HCT116 (cell line): ENCODE measurements around the gene AKAP11. TPM values are rescaled to one million over a fixed set of nuclear protein-coding genes. Genes with fewer than 3 reads are reported as not detected.

ENCODE experiments used
- ATAC-seq: fragments of 200-7000 bp; cut with Tn5 transposase; 2 replicates; pipeline ENCODE4 v1.9.1; 2020; ENCODE audit warnings: mild to moderate bottlenecking, moderate library complexity
- BruUV-seq: library from RNA; stranded (reverse); fragments of 400-500 nt; replicated peaks from 2 replicates; lab custom pipeline; 2021; lab: Mats Ljungman, UMichigan
- CTCF ChIA-PET: fragments of 300-600 bp; sonication (Branson Sonifier 250); formaldehyde crosslinking; loops from one replicate; lab custom pipeline; 2021; ENCODE audit warnings: antibody characterized with exemption; lab: Charles Lee
- POLR2A ChIA-PET: fragments of 300-600, 350-600 bp; sonication (Branson Sonifier 250); formaldehyde crosslinking; loops from one replicate; lab custom pipeline; 2021; ENCODE audit warnings: antibody characterized with exemption; lab: Charles Lee
- RAD21 ChIA-PET, 2 experiments: fragments of 300-600 bp; sonication (Branson Sonifier 250); formaldehyde crosslinking; loops; one replicate each; lab custom pipeline; 2023; ENCODE audit warnings: low total read pairs in 2 of 2; ENCODE audit not compliant: uncharacterized antibody in 2 of 2, unreplicated experiment in 2 of 2, low non-redundant PET in 1 of 2; lab: Charles Lee
- DNase-seq: peaks from one replicate; pipeline ENCODE4 v3.0.0-alpha.2; 2010; ENCODE audit warnings: low read depth, low spot score
- H2AFZ ChIP-seq: fragments of 200-600 bp; shearing (Covaris generic), sonication (generic); 2 replicates; pipeline ENCODE4 v1.6.1; 2017; ENCODE audit warnings: low read depth, mixed run types, mixed read lengths, antibody characterized with exemption, low read length; ENCODE audit not compliant: poor library complexity, severe bottlenecking
- H3K27ac ChIP-seq: 2 replicates; pipeline ENCODE4 v1.5.1; 2012; ENCODE audit warnings: low read depth, low read length
- H3K27me3 ChIP-seq: fragments of 200-600 bp; sonication (generic); 2 replicates; pipeline ENCODE4 v1.6.1; 2016; ENCODE audit warnings: mixed run types, low read length, mixed read lengths; ENCODE audit not compliant: insufficient read depth
- H3K36me3 ChIP-seq, 2 experiments: fragments of 200-500 bp in 1 of 2; fragments of 200-600 bp in 1 of 2; sonication (Bioruptor generic) in 1 of 2; sonication (generic) in 1 of 2; 2 replicates each; pipeline versions ENCODE4 v1.5.1 to v1.6.1; 2014 to 2016; ENCODE audit warnings: low read length in 2 of 2, inconsistent platforms in 1 of 2, mixed read lengths in 1 of 2, mixed run types in 1 of 2; ENCODE audit not compliant: insufficient read depth in 2 of 2, control insufficient read depth in 1 of 2
- H3K4me1 ChIP-seq, 2 experiments: fragments of 200-600 bp in 1 of 2; sonication (generic) in 1 of 2; 2 replicates each; pipeline versions ENCODE4 v1.5.1 to v1.6.1; 2012 to 2017; ENCODE audit warnings: low read length in 2 of 2, inconsistent platforms in 1 of 2, mild to moderate bottlenecking in 1 of 2, mixed read lengths in 1 of 2, mixed run types in 1 of 2, moderate library complexity in 1 of 2; ENCODE audit not compliant: insufficient read depth in 2 of 2, control insufficient read depth in 1 of 2
- H3K4me2 ChIP-seq: fragments of 200-600 bp; sonication (generic); 2 replicates; pipeline ENCODE4 v1.6.1; 2017; ENCODE audit warnings: mixed run types, low read length, mixed read lengths
- H3K4me3 ChIP-seq, 2 experiments: fragments of 200-600 bp in 1 of 2; sonication (generic) in 1 of 2; replicated peaks in 1 of 2; 2 replicates each; pipeline ENCODE4 v1.5.1; 2011 to 2016; ENCODE audit warnings: low read length in 2 of 2, control low read depth in 1 of 2, low read depth in 1 of 2, mild to moderate bottlenecking in 1 of 2, mixed read lengths in 1 of 2, mixed run types in 1 of 2
- H3K79me2 ChIP-seq: fragments of 200-600 bp; sonication (generic); 2 replicates; pipeline ENCODE4 v1.6.1; 2017; ENCODE audit warnings: mild to moderate bottlenecking, mixed run types, low read length, moderate library complexity, mixed read lengths; ENCODE audit not compliant: insufficient read depth
- H3K9ac ChIP-seq: fragments of 200-600 bp; sonication (generic); 2 replicates; pipeline ENCODE4 v1.6.1; 2016; ENCODE audit warnings: low read length, mixed read lengths
- H3K9me2 ChIP-seq: fragments of 200-600 bp; sonication (generic), shearing (Covaris generic); 2 replicates; pipeline ENCODE4 v1.6.1; 2017; ENCODE audit warnings: mixed run types, mild to moderate bottlenecking, moderate library complexity; ENCODE audit not compliant: insufficient read depth
- H3K9me3 ChIP-seq, 2 experiments: fragments of 200-500 bp in 1 of 2; fragments of 200-600 bp in 1 of 2; sonication (Bioruptor generic) in 1 of 2; sonication (generic) in 1 of 2; 2 replicates each; pipeline ENCODE4 v1.6.1; 2014 to 2017; ENCODE audit warnings: low read length in 2 of 2, mixed read lengths in 2 of 2, inconsistent platforms in 1 of 2, low read depth in 1 of 2, mild to moderate bottlenecking in 1 of 2, mixed run types in 1 of 2, moderate library complexity in 1 of 2; ENCODE audit not compliant: control insufficient read depth in 1 of 2, insufficient read depth in 1 of 2
- H4K20me1 ChIP-seq: fragments of 200-600 bp; sonication (generic), shearing (Covaris generic); 2 replicates; pipeline ENCODE4 v1.6.1; 2017; ENCODE audit warnings: mixed run types, mild to moderate bottlenecking, moderate library complexity; ENCODE audit not compliant: insufficient read depth
- ATF3 ChIP-seq: IDR thresholded peaks from 2 replicates; pipeline ENCODE4 v1.6.1; 2012
- EZH2 ChIP-seq: fragments of 200-600 bp; sonication (generic); IDR thresholded peaks from 2 replicates; pipeline ENCODE4 v1.6.1; 2017; ENCODE audit warnings: antibody characterized with exemption, mixed run types
- EZH2phosphoT487 ChIP-seq: fragments of 200-600 bp; IDR thresholded peaks from 2 replicates; pipeline ENCODE4 v1.6.1; 2018; ENCODE audit warnings: antibody characterized with exemption, borderline replicate concordance
- RAD21 ChIP-seq: IDR thresholded peaks from 2 replicates; pipeline ENCODE4 v1.6.1; 2012; ENCODE audit warnings: low read depth, mild to moderate bottlenecking
- SP1 ChIP-seq: IDR thresholded peaks from 2 replicates; pipeline ENCODE4 v1.6.1; 2012; ENCODE audit warnings: low read depth
- YY1 ChIP-seq: IDR thresholded peaks from 2 replicates; pipeline ENCODE4 v1.6.1; 2011; ENCODE audit warnings: low read length, low read depth, moderate library complexity, mild to moderate bottlenecking; ENCODE audit not compliant: insufficient replicate concordance; ENCODE audit errors: extremely low read depth
- ZBTB33 ChIP-seq: IDR thresholded peaks from 2 replicates; pipeline ENCODE4 v1.6.1; 2011; ENCODE audit warnings: mild to moderate bottlenecking, low read length, moderate library complexity; ENCODE audit not compliant: insufficient replicate concordance; ENCODE audit errors: extremely low read depth
- ZFX ChIP-seq: fragments of 450-650 bp; IDR thresholded peaks from 2 replicates; pipeline ENCODE4 v1.6.1; 2017
- ZNF274 ChIP-seq: fragments of 200-500 bp; sonication (Bioruptor generic); IDR thresholded peaks from 2 replicates; pipeline ENCODE4 v1.6.1; 2014; ENCODE audit warnings: mild to moderate bottlenecking, low read depth, low read length, inconsistent platforms
- intact Hi-C: fragments of 100-400 bp; cut with micrococcal nuclease; formaldehyde crosslinking; loops from 2 replicates; pipeline ENCODE4 v1.10.0; 2022
- total RNA-seq: library from RNA; stranded (reverse); gene quantifications from one replicate; pipeline ENCODE4 v1.2.1, GENCODE V29; 2021; ENCODE audit not compliant: unreplicated experiment

Gene AKAP11
- total RNA-seq, 1 experiment from 2014 or later = 21.7 TPM

- POLR2A ChIA-PET = no interaction called here
- no TSS peak for BruUV-seq
- intact Hi-C loops = no loop called here
These were observed 98.3 kb downstream of the AKAP11 start for GRCh38 chr13:42370229-42370628.

More at GRCh38 chr13:42370229-42370628, 98.3 kb downstream of the AKAP11 start:
- no peak for TF ChIP-seq YY1
- no peak for TF ChIP-seq EZH2phosphoT487
- TF ChIP-seq ZNF274 = no peak
- no peak for TF ChIP-seq SP1
- no peak for TF ChIP-seq RAD21
- TF ChIP-seq ATF3 = no peak
- TF ChIP-seq ZFX = no peak
- TF ChIP-seq EZH2 = no peak
- TF ChIP-seq ZBTB33 = no peak
- Histone ChIP-seq H3K27ac (no peak overlapping the region), H3K4me3 (no peak overlapping the region), H3K36me3 (no peaks in the 10 kb centered on the region), H3K27me3 (no peaks in the 10 kb centered on the region), H2AFZ (no peak overlapping the region), H3K9me3 (no peaks in the 10 kb centered on the region), H3K9ac (no peak overlapping the region), H3K9me2 (no peaks in the 10 kb centered on the region), H3K4me1 (no peaks in the 10 kb centered on the region), H4K20me1 (no peaks in the 10 kb centered on the region), H3K79me2 (no peaks in the 10 kb centered on the region), H3K4me2 (no peak overlapping the region)
- ATAC-seq (no peak), DNase-seq (no peak)
- ChIA-PET CTCF (no interaction called here), RAD21 (no interaction called here)

Other genes starting within 250 kb of the AKAP11 start
- 9.2 TPM for gene DGKH, start 223.5 kb upstream of the AKAP11 start, total RNA-seq